ENCODE results near the gene TBC1D21. TPM values are rescaled to one million over a fixed set of nuclear protein-coding genes. Genes with fewer than 3 reads are reported as not detected.
A peak's percentile ranks its signal among the peaks of the same experiment; 100 is the strongest.

TBC1D21 gene
- total RNA-seq, 2 experiments from 2014 or later: not detected

DNA sequence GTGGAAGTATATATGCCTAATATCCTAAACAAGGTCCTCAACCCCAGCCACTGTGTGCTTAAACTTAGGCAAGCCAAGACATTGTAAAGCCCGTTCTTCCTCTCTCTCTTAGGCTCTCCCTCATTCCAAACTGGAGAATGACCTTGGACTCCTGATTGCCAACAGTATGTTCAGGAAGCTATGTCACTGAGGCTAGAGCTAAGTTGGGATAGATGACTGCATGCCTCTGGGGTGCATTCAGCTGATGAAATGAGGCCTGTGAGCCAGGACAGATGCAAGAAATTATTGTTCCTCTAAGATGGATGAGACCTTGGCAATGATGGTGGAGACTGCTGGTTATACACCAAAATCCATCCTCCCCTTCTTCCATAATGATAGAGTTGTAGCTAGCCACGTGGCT is 27.9 kb upstream of the TBC1D21 start:
- no peaks in the 10 kb centered on the region for H3K4me1 Mint-ChIP-seq (ENCODE audit: low read depth)
- no peak overlapping the region for H3K4me3 Mint-ChIP-seq
- no peak overlapping the region for H3K27ac Mint-ChIP-seq
- ChIA-PET CTCF (no interaction called here), POLR2A (no interaction called here)
- ATAC-seq: no peak
- no peaks in the 10 kb centered on the region for H3K9me3 Mint-ChIP-seq (ENCODE audit: insufficient read depth)
- H3K27me3 Mint-ChIP-seq (ENCODE audit: low read depth): peaks cover 7% of the 10 kb centered on the region
- no peaks in the 10 kb centered on the region for H3K36me3 Mint-ChIP-seq (ENCODE audit: low read depth)
- no peak for DNase-seq

GRCh38 chr15:73845907-73846306 is 27.5 kb upstream of the TBC1D21 start:
- H3K4me3 Mint-ChIP-seq: no peak overlapping the region
- DNase-seq: no peak
- H3K36me3 Mint-ChIP-seq (ENCODE audit: low read depth): no peaks in the 10 kb centered on the region
- POLR2A ChIA-PET: no interaction called here
- no peak overlapping the region for H3K27ac Mint-ChIP-seq
- H3K27me3 Mint-ChIP-seq (ENCODE audit: low read depth): peaks cover 7% of the 10 kb centered on the region
- CTCF ChIA-PET: no interaction called here
- H3K9me3 Mint-ChIP-seq (ENCODE audit: insufficient read depth): no peaks in the 10 kb centered on the region
- ATAC-seq: no peak
- H3K4me1 Mint-ChIP-seq (ENCODE audit: low read depth): no peaks in the 10 kb centered on the region

- no peak for ATAC-seq
- CTCF ChIA-PET: interaction anchor here (1.5 kb wide), 1 partner anchor 24 kb away, joined by 5 read pairs; no protein-coding TSS in a partner anchor
These were observed 23.7 kb upstream of the TBC1D21 start for GRCh38 chr15:73849641-73850040.

DNA sequence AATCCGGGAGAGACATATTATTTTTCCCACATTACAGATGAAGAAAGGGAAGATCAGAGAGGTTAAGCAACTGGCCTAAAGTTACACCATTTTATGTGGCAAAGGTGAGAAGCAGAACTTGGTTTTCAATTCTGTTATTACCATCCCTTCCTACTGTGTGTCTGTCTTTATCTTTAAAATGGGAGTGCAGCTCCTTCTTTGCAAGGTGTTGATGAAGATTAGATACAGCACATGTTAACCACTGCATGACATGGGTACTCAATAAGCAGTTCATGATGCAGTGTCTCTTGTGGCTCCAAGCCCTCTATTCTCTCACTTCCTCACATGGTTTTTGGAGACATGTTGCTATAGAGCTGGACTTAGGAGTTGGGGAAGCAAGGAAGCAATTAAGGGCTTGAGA is 23.1 kb upstream of the TBC1D21 start:
- no peak for ATAC-seq
- ChIA-PET CTCF (no interaction called here), POLR2A (no interaction called here)
- H3K4me3 Mint-ChIP-seq: no peak overlapping the region
- H3K27ac Mint-ChIP-seq: no peak overlapping the region
- H3K27me3 Mint-ChIP-seq (ENCODE audit: low read depth): peaks cover 6% of the 10 kb centered on the region
- H3K9me3 Mint-ChIP-seq (ENCODE audit: insufficient read depth): no peaks in the 10 kb centered on the region
- no peak for DNase-seq
- no peaks in the 10 kb centered on the region for H3K36me3 Mint-ChIP-seq (ENCODE audit: low read depth)
- H3K4me1 Mint-ChIP-seq (ENCODE audit: low read depth): no peaks in the 10 kb centered on the region

More at GRCh38 chr15:73849641-73850040, 23.7 kb upstream of the TBC1D21 start:
- Mint-ChIP-seq H3K27ac (no peak overlapping the region), H3K4me1 (ENCODE audit: low read depth) (no peaks in the 10 kb centered on the region), H3K36me3 (ENCODE audit: low read depth) (no peaks in the 10 kb centered on the region), H3K4me3 (no peak overlapping the region), H3K9me3 (ENCODE audit: insufficient read depth) (no peaks in the 10 kb centered on the region), H3K27me3 (ENCODE audit: low read depth) (peaks cover 4% of the 10 kb centered on the region)
- no peak for DNase-seq
- POLR2A ChIA-PET: no interaction called here

GRCh38 chr15:73851689-73852088 is 21.7 kb upstream of the TBC1D21 start:
- DNase-seq: peak; percentile 76

DNA sequence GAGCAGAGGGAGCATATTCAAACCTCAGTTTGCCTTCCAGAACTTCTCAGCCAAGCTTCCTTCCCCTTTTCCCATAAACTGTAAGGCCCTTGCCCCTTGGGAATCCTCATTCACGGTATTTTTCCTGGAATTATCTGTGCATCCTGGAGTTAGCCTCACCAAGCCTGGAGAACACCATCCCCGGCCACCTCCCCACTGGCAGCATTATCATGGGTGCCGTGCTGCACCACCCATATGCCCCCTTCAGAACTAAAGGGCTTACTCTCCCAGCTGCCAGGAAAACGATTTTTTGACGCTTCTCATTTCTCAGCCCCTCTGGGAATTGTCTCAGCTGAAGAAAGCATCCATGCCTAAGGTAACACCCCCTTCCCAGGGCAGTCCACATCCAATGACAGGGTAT is 20.9 kb upstream of the TBC1D21 start:
- Mint-ChIP-seq H3K27me3 (ENCODE audit: low read depth) (peaks cover 17% of the 10 kb centered on the region), H3K4me3 (no peak overlapping the region), H3K36me3 (ENCODE audit: low read depth) (no peaks in the 10 kb centered on the region), H3K27ac (no peak overlapping the region), H3K4me1 (ENCODE audit: low read depth) (no peaks in the 10 kb centered on the region), H3K9me3 (ENCODE audit: insufficient read depth) (no peaks in the 10 kb centered on the region)
- no peak for ATAC-seq
- no peak for DNase-seq
- CTCF ChIA-PET: interaction anchor here (1.2 kb wide), 1 partner anchor 22 kb away, joined by 3 read pairs; no protein-coding TSS in a partner anchor
- POLR2A ChIA-PET: no interaction called here

More at GRCh38 chr15:73851689-73852088, 21.7 kb upstream of the TBC1D21 start:
- no peak overlapping the region for H3K27ac Mint-ChIP-seq
- CTCF ChIA-PET: interaction anchor here (1.2 kb wide), 1 partner anchor 23 kb away, joined by 3 read pairs; no protein-coding TSS in a partner anchor
- POLR2A ChIA-PET: no interaction called here
- H3K36me3 Mint-ChIP-seq (ENCODE audit: low read depth): no peaks in the 10 kb centered on the region
- H3K4me3 Mint-ChIP-seq: no peak overlapping the region
- H3K27me3 Mint-ChIP-seq (ENCODE audit: low read depth): peaks cover 12% of the 10 kb centered on the region
- no peaks in the 10 kb centered on the region for H3K4me1 Mint-ChIP-seq (ENCODE audit: low read depth)
- peak; percentile 44 for ATAC-seq
- H3K9me3 Mint-ChIP-seq (ENCODE audit: insufficient read depth): no peaks in the 10 kb centered on the region

DNA sequence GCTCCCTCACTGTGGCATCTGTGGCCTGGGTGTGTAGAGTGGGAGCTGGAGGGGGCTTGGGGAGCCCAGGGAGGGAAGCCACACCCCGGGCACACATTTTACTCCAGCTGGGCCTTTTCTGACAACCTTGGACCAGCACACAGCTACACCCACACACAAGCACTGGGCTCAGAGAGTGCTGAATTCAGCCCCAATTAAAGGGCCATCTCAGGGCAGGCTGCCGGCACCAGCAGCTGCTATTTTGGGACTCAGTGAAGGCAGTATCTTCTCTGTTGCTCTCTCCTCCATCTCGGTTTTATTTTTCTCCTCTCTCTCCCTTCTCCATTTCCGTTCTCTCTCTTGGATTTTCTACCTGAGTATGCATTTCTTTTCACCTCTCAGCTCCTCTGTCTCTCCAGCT is 19.1 kb upstream of the TBC1D21 start:
- DNase-seq (no peak), ATAC-seq (no peak)
- H3K9me3 Mint-ChIP-seq (ENCODE audit: insufficient read depth): no peaks in the 10 kb centered on the region
- ChIA-PET POLR2A (no interaction called here), CTCF (no interaction called here)
- H3K4me3 Mint-ChIP-seq: no peak overlapping the region
- no peak overlapping the region for H3K27ac Mint-ChIP-seq
- no peaks in the 10 kb centered on the region for H3K4me1 Mint-ChIP-seq (ENCODE audit: low read depth)
- H3K36me3 Mint-ChIP-seq (ENCODE audit: low read depth): no peaks in the 10 kb centered on the region
- H3K27me3 Mint-ChIP-seq (ENCODE audit: low read depth): peaks cover 19% of the 10 kb centered on the region

DNA sequence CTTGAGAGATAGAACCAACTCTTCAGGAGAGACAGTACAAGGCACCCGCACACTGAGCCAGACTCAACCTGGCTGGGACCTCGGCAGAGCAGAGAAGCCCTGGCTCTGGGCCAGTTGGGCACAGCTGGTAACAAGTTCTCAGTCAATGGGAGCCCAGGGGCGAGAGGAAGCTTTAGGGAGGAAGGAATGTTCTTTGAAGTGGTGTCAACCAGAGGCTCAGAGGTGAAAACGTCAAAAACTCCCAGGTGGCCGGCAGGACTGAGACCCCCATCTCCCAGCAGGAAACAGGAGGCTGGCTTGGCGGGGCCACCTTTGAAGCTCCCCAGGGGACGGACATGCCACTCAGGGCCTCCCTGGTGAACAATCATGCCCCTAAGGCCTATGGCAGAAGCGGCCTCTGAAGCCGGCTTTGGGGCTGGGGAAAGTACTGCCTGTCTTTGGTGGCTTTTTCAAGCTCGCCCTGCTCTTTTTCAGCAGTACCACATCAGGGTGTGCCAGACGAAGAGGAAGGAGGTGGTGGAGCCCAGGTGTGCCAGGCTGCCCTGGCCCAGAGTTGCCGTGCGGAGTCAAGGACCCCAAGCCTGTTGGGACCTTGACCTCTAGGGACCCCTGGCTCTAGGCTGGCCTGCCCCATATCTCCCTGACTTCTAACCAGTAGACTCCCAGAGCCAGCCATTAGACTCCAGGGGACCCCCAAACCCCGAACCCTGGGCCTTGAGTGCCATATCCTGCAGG is 16.7 kb upstream of the TBC1D21 start:
- CTCF ChIA-PET: no interaction called here

DNA sequence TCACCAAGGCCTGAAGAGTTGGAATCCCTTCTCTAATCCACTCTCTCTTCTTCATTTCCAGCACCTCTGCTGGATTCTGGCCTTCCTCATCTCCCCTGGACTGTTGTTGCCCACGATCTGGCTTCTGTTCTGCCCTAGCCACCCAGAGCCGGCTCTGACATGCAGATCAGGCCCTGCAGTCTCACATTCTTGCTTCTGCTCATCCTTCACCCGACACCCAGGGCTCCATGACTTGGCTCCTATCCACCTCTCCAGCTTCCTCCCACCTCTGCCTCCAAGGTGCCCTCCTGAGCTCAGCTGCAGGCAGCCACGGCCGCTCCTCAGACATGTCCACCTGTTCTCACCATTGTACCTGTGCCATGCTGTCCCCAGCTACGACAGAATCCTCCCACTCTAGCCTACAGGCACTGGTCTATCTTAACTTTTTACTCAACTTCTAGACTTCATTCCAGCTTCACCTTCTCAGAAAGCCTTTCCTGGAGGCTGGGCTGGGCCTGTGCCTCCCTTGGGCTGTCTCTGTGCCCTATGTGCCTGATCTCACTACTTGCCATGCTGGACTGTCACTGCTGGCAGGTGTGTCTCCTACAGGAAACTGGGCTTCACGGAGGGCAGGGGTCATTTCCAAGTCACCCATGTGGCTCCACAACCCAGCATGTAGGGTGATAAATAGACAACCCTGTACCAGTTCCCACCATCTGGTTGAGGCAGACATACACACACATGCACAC is 16.0 kb upstream of the TBC1D21 start:
- no peak for ATAC-seq
- no peak overlapping the region for H3K4me3 Mint-ChIP-seq
- no peak for DNase-seq
- no peak overlapping the region for H3K27ac Mint-ChIP-seq
- peaks cover 26% of the 10 kb centered on the region for H3K27me3 Mint-ChIP-seq (ENCODE audit: low read depth)
- CTCF ChIA-PET: interaction anchor here (1.3 kb wide), 1 partner anchor 14 kb away, joined by 3 read pairs; no protein-coding TSS in a partner anchor
- no peaks in the 10 kb centered on the region for H3K4me1 Mint-ChIP-seq (ENCODE audit: low read depth)
- POLR2A ChIA-PET: no interaction called here
- H3K36me3 Mint-ChIP-seq (ENCODE audit: low read depth): no peaks in the 10 kb centered on the region
- H3K9me3 Mint-ChIP-seq (ENCODE audit: insufficient read depth): no peaks in the 10 kb centered on the region

More for the DNA sequence above, 16.7 kb upstream of the TBC1D21 start:
- POLR2A ChIA-PET: no interaction called here
- Mint-ChIP-seq H3K27ac (no peak overlapping the region), H3K4me1 (ENCODE audit: low read depth) (no peaks in the 10 kb centered on the region), H3K36me3 (ENCODE audit: low read depth) (no peaks in the 10 kb centered on the region), H3K9me3 (ENCODE audit: insufficient read depth) (no peaks in the 10 kb centered on the region), H3K4me3 (no peak overlapping the region), H3K27me3 (ENCODE audit: low read depth) (peaks cover 20% of the 10 kb centered on the region)
- no peak for ATAC-seq
- DNase-seq: no peak

DNA sequence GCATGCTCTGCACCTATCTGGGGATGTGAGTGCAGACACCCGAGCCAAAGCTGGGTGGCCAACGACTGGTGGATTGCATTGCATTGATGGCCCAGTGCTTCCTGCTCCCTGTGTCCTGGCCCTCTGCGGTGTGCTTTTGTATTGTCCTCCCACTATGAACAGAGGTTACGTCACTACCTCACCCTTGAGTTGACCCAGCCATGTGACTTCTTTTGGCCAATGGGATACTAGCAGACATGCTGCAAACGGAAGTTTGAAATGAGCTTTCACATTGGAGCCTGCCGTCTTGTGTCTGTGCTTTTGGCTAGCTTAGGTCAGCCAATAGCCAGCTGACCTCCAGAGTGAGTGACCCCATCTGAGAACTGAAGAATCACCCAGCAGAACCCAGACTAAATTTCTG is 15.3 kb upstream of the TBC1D21 start:
- Mint-ChIP-seq H3K36me3 (ENCODE audit: low read depth) (no peaks in the 10 kb centered on the region), H3K4me1 (ENCODE audit: low read depth) (no peaks in the 10 kb centered on the region), H3K27me3 (ENCODE audit: low read depth) (peaks cover 30% of the 10 kb centered on the region), H3K4me3 (no peak overlapping the region), H3K9me3 (ENCODE audit: insufficient read depth) (no peaks in the 10 kb centered on the region), H3K27ac (no peak overlapping the region)
- DNase-seq (no peak), ATAC-seq (no peak)
- ChIA-PET CTCF (interaction anchor here (1.3 kb wide), 1 partner anchor 13 kb away, joined by 3 read pairs; no protein-coding TSS in a partner anchor), POLR2A (no interaction called here)

- Mint-ChIP-seq H3K36me3 (ENCODE audit: low read depth) (no peaks in the 10 kb centered on the region), H3K4me1 (ENCODE audit: low read depth) (no peaks in the 10 kb centered on the region), H3K27ac (no peak overlapping the region), H3K9me3 (ENCODE audit: insufficient read depth) (no peaks in the 10 kb centered on the region), H3K27me3 (ENCODE audit: low read depth) (peaks cover 40% of the 10 kb centered on the region), H3K4me3 (no peak overlapping the region)
- ATAC-seq: no peak
- POLR2A ChIA-PET: no interaction called here
- DNase-seq: no peak
- CTCF ChIA-PET: interaction anchor here (0.8 kb wide), 1 partner anchor 12 kb away, joined by 3 read pairs; no protein-coding TSS in a partner anchor
These were observed 11.1 kb upstream of the TBC1D21 start for GRCh38 chr15:73862276-73862675.

DNA sequence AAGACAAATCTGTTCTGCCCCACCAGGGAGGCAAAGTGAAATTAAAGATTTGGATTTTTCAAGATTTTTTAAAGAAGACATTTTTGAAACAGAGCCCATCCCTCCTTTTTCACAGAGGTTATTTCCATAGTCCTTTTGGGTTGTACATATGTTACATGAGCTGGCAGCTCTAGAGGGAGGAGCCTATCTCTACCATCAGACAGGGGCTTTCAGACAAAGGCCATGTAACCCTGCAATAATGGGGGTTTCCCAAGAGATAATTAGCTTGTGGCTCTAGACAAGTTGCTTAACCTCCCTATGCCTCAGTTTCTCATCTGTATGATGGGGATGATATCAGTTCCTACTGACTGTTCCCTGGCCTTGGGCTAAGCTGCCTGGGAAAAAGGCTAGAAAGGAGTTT is 8.0 kb upstream of the TBC1D21 start:
- no peaks in the 10 kb centered on the region for H3K36me3 Mint-ChIP-seq (ENCODE audit: low read depth)
- H3K27ac Mint-ChIP-seq: no peak overlapping the region
- no peaks in the 10 kb centered on the region for H3K4me1 Mint-ChIP-seq (ENCODE audit: low read depth)
- H3K27me3 Mint-ChIP-seq (ENCODE audit: low read depth): peaks cover 36% of the 10 kb centered on the region
- DNase-seq: no peak
- ATAC-seq: no peak
- POLR2A ChIA-PET: no interaction called here
- H3K4me3 Mint-ChIP-seq: no peak overlapping the region
- CTCF ChIA-PET: interaction anchor here (0.7 to 1.4 kb wide), 3 partner anchors 9 to 63 kb away, joined by 3 to 9 read pairs (median 3); no protein-coding TSS in a partner anchor
- no peaks in the 10 kb centered on the region for H3K9me3 Mint-ChIP-seq (ENCODE audit: insufficient read depth)

All from activated CD8-positive, alpha-beta T cell treated with anti-CD3 and anti-CD28 coated beads, Interleukin-2, amount 10 ng/mL, durations not matched to agents 7 days and 5 days (primary cell).